IMR-90 (cell line): Measurements from ENCODE around the gene XKR7. TPM values are rescaled to one million over a fixed set of nuclear protein-coding genes. Genes with fewer than 3 reads are reported as not detected.

ENCODE experiments used
- ATAC-seq: fragments of 200-7000 bp; cut with Tn5 transposase; 2 replicates; pipeline ENCODE4 v1.9.1; 2020; ENCODE audit warnings: low read depth, mild to moderate bottlenecking, moderate library complexity
- BruUV-seq: library from RNA; stranded (reverse); fragments of 400-500 nt; replicated peaks from 2 replicates; lab custom pipeline; 2021; lab: Mats Ljungman, UMichigan
- CTCF ChIA-PET: fragments of 300-600 bp; formaldehyde crosslinking; extraction: SDS; loops from one replicate; lab custom pipeline; 2021; ENCODE audit warnings: antibody characterized with exemption; lab: Yijun Ruan, JAX
- POLR2A ChIA-PET: fragments of 300-600 bp; sonication (Branson Sonifier 250); formaldehyde crosslinking; loops from one replicate; lab custom pipeline; 2022; ENCODE audit warnings: antibody characterized with exemption; ENCODE audit not compliant: unreplicated experiment; lab: Charles Lee
- DNase-seq: peaks from one replicate; pipeline ENCODE4 v3.0.0; 2013
- H2AFZ ChIP-seq: replicated peaks from 2 replicates; pipeline ENCODE3; 2013; ENCODE audit warnings: low read length, mild to moderate bottlenecking; ENCODE audit not compliant: poor library complexity
- H2AK5ac ChIP-seq: 2 replicates; pipeline ENCODE4 v1.6.1; 2013; ENCODE audit warnings: low read depth, low read length, inconsistent platforms
- H2AK9ac ChIP-seq: replicated peaks from 2 replicates; pipeline ENCODE3; 2013; ENCODE audit warnings: mild to moderate bottlenecking, low read depth, low read length, moderate library complexity; ENCODE audit not compliant: poor library complexity
- H2BK120ac ChIP-seq: 2 replicates; pipeline ENCODE4 v1.6.1; 2013; ENCODE audit warnings: low read depth, low read length, inconsistent platforms
- H2BK15ac ChIP-seq: 3 replicates; pipeline ENCODE4 v1.6.1; 2013; ENCODE audit warnings: low read depth, low read length, inconsistent platforms
- H2BK20ac ChIP-seq: 2 replicates; pipeline ENCODE4 v1.6.1; 2013; ENCODE audit warnings: low read depth, mild to moderate bottlenecking, inconsistent platforms, low read length, moderate library complexity
- H2BK5ac ChIP-seq: 2 replicates; pipeline ENCODE4 v1.6.1; 2013; ENCODE audit warnings: mild to moderate bottlenecking, low read depth, low read length, inconsistent platforms; ENCODE audit not compliant: poor library complexity, severe bottlenecking
- H3K14ac ChIP-seq: replicated peaks from 2 replicates; pipeline ENCODE4 v1.6.1; 2013; ENCODE audit warnings: low read depth, low read length, inconsistent platforms
- H3K18ac ChIP-seq: 2 replicates; pipeline ENCODE4 v1.6.1; 2013; ENCODE audit warnings: low read depth, low read length, control low read depth
- H3K23ac ChIP-seq: 2 replicates; pipeline ENCODE4 v1.6.1; 2013; ENCODE audit warnings: low read depth, low read length, inconsistent platforms
- H3K27ac ChIP-seq: 2 replicates; pipeline ENCODE4 v1.5.1; 2013; ENCODE audit warnings: mild to moderate bottlenecking, control low read depth, low read length; ENCODE audit not compliant: insufficient read depth
- H3K27me3 ChIP-seq: 2 replicates; pipeline ENCODE4 v1.6.1; 2013; ENCODE audit warnings: low read length; ENCODE audit not compliant: control insufficient read depth, insufficient read depth
- H3K36me3 ChIP-seq: 2 replicates; pipeline ENCODE4 v1.6.1; 2013; ENCODE audit warnings: low read length, mixed read lengths; ENCODE audit not compliant: control insufficient read depth, insufficient read depth
- H3K4ac ChIP-seq: 2 replicates; pipeline ENCODE4 v1.6.1; 2013; ENCODE audit warnings: low read depth, low read length, inconsistent platforms
- H3K4me1 ChIP-seq: 2 replicates; pipeline ENCODE4 v1.6.1; 2013; ENCODE audit warnings: low read length, mixed read lengths; ENCODE audit not compliant: control insufficient read depth, insufficient read depth
- H3K4me2 ChIP-seq: 2 replicates; pipeline ENCODE4 v1.6.1; 2013; ENCODE audit warnings: low read depth, mild to moderate bottlenecking, control low read depth, low read length, moderate library complexity
- H3K4me3 ChIP-seq: 2 replicates; pipeline ENCODE4 v1.5.1; 2013; ENCODE audit warnings: low read depth, mild to moderate bottlenecking, control low read depth, low read length, moderate library complexity; ENCODE audit not compliant: insufficient read depth
- H3K56ac ChIP-seq: 2 replicates; pipeline ENCODE4 v1.6.1; 2013; ENCODE audit warnings: low read length, inconsistent platforms; ENCODE audit not compliant: insufficient read depth; ENCODE audit errors: extremely low read depth
- H3K79me1 ChIP-seq, 2 experiments: 2 replicates each; pipeline ENCODE4 v1.6.1; 2013; ENCODE audit warnings: low read length in 2 of 2, inconsistent platforms in 1 of 2, low read depth in 1 of 2
- H3K9ac ChIP-seq: 2 replicates; pipeline ENCODE4 v1.6.1; 2013; ENCODE audit warnings: low read depth, low read length, control low read depth
- H3K9me1 ChIP-seq: 2 replicates; pipeline ENCODE4 v1.6.1; 2013; ENCODE audit warnings: low read length, inconsistent platforms; ENCODE audit not compliant: insufficient read depth
- H3K9me3 ChIP-seq: 2 replicates; pipeline ENCODE4 v1.6.1; 2013; ENCODE audit warnings: low read length; ENCODE audit not compliant: control insufficient read depth, insufficient read depth
- H4K20me1 ChIP-seq: 2 replicates; pipeline ENCODE4 v1.6.1; 2013; ENCODE audit warnings: low read length, inconsistent platforms; ENCODE audit not compliant: insufficient read depth
- H4K5ac ChIP-seq: 2 replicates; pipeline ENCODE4 v1.6.1; 2013; ENCODE audit warnings: mild to moderate bottlenecking, low read depth, low read length, control low read depth
- H4K8ac ChIP-seq, 2 experiments: 2 replicates each; pipeline ENCODE4 v1.6.1; 2013; ENCODE audit warnings: low read depth in 2 of 2, low read length in 2 of 2, control low read depth in 1 of 2, inconsistent platforms in 1 of 2
- H4K91ac ChIP-seq: 2 replicates; pipeline ENCODE4 v1.6.1; 2013; ENCODE audit warnings: low read depth, low read length, inconsistent platforms; ENCODE audit not compliant: insufficient read depth
- MAFK ChIP-seq: IDR thresholded peaks from 2 replicates; pipeline ENCODE4 v1.6.1; 2012; ENCODE audit warnings: low read depth, low read length, improper control_type of control experiment
- MAZ ChIP-seq: IDR thresholded peaks from 2 replicates; pipeline ENCODE4 v1.6.1; 2012; ENCODE audit warnings: low read depth, mild to moderate bottlenecking, low read length, improper control_type of control experiment, moderate library complexity, borderline replicate concordance
- RFX5 ChIP-seq: IDR thresholded peaks from 2 replicates; pipeline ENCODE4 v1.8.0; 2012; ENCODE audit warnings: low read depth, mild to moderate bottlenecking, low read length, moderate library complexity
- SMC3 ChIP-seq: fragments of 150-350 bp; IDR thresholded peaks from 2 replicates; pipeline ENCODE4 v1.6.1; 2016; ENCODE audit warnings: low read depth, mild to moderate bottlenecking, antibody characterized with exemption, low read length, moderate library complexity
- USF2 ChIP-seq: fragments of 150-350 bp; IDR thresholded peaks from 2 replicates; pipeline ENCODE4 v1.6.1; 2017; ENCODE audit warnings: mild to moderate bottlenecking, antibody characterized with exemption, low read length, low read depth
- WGBS, 2 experiments: methylation state at CpG; one replicate each; pipeline versions ENCODE4 v1.1.5 to v1.1.7; 2013; ENCODE audit warnings: missing lambda C conversion rate in 2 of 2; ENCODE audit not compliant: insufficient read length in 1 of 2; ENCODE audit errors: extremely low coverage in 2 of 2; 5-methylcytosine and 5-hydroxymethylcytosine counted together
- dilution Hi-C: fragments of 300-500 bp; cut with HindIII; formaldehyde crosslinking; loops from one replicate; pipeline ENCODE4 v1.14.3; 2018; ENCODE audit warnings: low sequenced_read_pairs; ENCODE audit not compliant: unreplicated experiment
- in situ Hi-C: fragments of 300-500 bp; cut with MboI; formaldehyde crosslinking; loops from 3 replicates; pipeline ENCODE4 v1.14.3; 2019; ENCODE audit warnings: low sequenced_read_pairs, inconsistent platforms, mixed read lengths
- intact Hi-C: fragments of 100-400 bp; cut with micrococcal nuclease; formaldehyde crosslinking; loops from 2 replicates; pipeline ENCODE4 v1.10.0; 2022
- polyA plus RNA-seq, 3 experiments: library from polyadenylated mRNA; depleted of rRNA; stranded (reverse); fragments of >200 nt; gene quantifications; 2 replicates each; pipeline ENCODE4 v1.2.3, GENCODE V29; 2012; ENCODE audit warnings: low replicate concordance in 1 of 3
- total RNA-seq: library from RNA; depleted of rRNA; stranded (reverse); fragments of >200 nt; gene quantifications from 2 replicates; pipeline ENCODE4 v1.2.3, GENCODE V29; 2012
- TF ChIP-seq, protein P1 (sequence below): fragments of 150-350 bp; IDR thresholded peaks from 2 replicates; pipeline ENCODE4 v1.6.1; 2016; ENCODE audit warnings: low read depth, mild to moderate bottlenecking, low read length, moderate library complexity, borderline replicate concordance

The XKR7 gene
- total and polyA plus RNA-seq, 2 of the 4 experiments (the other 2 are of a cell fraction): not detected

DNA sequence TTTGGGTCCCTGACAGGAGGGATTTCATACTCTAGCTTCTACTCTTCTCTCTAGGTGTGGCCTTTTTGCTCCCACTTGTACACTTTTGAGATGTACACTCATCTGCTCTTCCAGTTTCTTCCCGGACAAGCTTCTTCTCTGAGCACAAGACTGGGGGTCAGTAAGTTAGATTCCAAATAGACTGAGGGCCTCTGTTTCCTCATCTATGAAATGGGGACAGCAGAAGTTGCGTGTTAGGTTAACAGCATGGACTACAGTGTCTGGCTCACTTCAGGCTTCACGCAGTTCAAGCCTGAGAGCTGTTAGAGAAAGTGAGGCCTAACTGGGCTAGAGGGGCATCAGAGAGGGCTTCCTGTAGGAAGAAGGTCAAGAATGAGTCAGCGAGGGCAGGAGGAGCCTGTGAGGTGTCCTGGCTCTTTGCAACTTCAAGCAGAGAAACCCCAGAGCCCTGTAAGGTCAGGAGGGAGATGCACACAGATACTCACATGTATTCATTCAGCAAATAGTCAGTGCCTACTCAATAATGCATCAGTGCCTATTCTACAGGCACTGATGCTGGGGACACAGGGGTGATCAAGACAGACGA is 20.6 kb downstream of the XKR7 start:
- Histone ChIP-seq H3K14ac (no peak overlapping the region), H3K9me3 (no peaks in the 10 kb centered on the region), H2AK5ac (no peak overlapping the region), H3K56ac (no peak overlapping the region), H3K18ac (no peak overlapping the region), H2BK120ac (no peak overlapping the region), H4K8ac (no peak overlapping the region), H3K4me1 (no peaks in the 10 kb centered on the region), H3K36me3 (no peaks in the 10 kb centered on the region), H3K27me3 (peaks cover 38% of the 10 kb centered on the region), H3K9ac (no peak overlapping the region), H3K79me1 (no peaks in the 10 kb centered on the region), H2BK20ac (no peak overlapping the region), H2AFZ (no peak overlapping the region), H3K23ac (no peak overlapping the region), H3K4me3 (no peak overlapping the region), H2BK5ac (no peak overlapping the region), H3K27ac (no peak overlapping the region), H4K5ac (no peak overlapping the region), H4K91ac (no peak overlapping the region), H3K9me1 (no peaks in the 10 kb centered on the region; the same call in 1 of the 2 replicates), H4K20me1 (no peaks in the 10 kb centered on the region), H2BK15ac (no peak overlapping the region), H3K4ac (no peak overlapping the region), H2AK9ac (no peak overlapping the region), H3K4me2 (no peak overlapping the region)
- ChIA-PET CTCF (no interaction called here), POLR2A (no interaction called here)
- dilution Hi-C loops (no loop called here), in situ Hi-C loops (no loop called here), intact Hi-C loops (no loop called here)
- BruUV-seq: no TSS peak
- ATAC-seq (no peak), DNase-seq (no peak)
- TF ChIP-seq MAZ: no peak
- no peak for TF ChIP-seq SMC3
- no peak for TF ChIP-seq RFX5
- no peak for TF ChIP-seq USF2
- TF ChIP-seq, protein P1, sequence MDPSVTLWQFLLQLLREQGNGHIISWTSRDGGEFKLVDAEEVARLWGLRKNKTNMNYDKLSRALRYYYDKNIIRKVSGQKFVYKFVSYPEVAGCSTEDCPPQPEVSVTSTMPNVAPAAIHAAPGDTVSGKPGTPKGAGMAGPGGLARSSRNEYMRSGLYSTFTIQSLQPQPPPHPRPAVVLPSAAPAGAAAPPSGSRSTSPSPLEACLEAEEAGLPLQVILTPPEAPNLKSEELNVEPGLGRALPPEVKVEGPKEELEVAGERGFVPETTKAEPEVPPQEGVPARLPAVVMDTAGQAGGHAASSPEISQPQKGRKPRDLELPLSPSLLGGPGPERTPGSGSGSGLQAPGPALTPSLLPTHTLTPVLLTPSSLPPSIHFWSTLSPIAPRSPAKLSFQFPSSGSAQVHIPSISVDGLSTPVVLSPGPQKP: no peak
- no peak for TF ChIP-seq MAFK
- no CpG with 5 or more reads among the region's 5 CpGs for WGBS, 2 experiments
